ENCODE data around the gene MITF. TPM values are rescaled to one million over a fixed set of nuclear protein-coding genes. Genes with fewer than 3 reads are reported as not detected.

Gene MITF
- total RNA-seq, 1 experiment from 2014 or later: 1.9 TPM

- TF ChIP-seq JUND (IDR thresholded peaks at IDR 0.05) (no peak), EZH2phosphoT487 (IDR thresholded peaks at IDR 0.05; ENCODE audit: borderline replicate concordance) (no peak), TCF7L2 (IDR thresholded peaks at IDR 0.05; ENCODE audit: borderline replicate concordance, extremely low read depth, insufficient read depth, insufficient read length) (no peak), YY1 (IDR thresholded peaks at IDR 0.05; ENCODE audit: extremely low read depth, insufficient replicate concordance, low read depth, low read length) (no peak), ZNF274 (IDR thresholded peaks at IDR 0.05; ENCODE audit: low read depth, low read length) (no peak), SP1 (IDR thresholded peaks at IDR 0.05; ENCODE audit: low read depth) (no peak)
These were observed 220.3 kb downstream of the MITF start (continued) for GRCh38 chr3:69959581-69959980.

- H2AFZ ChIP-seq (ENCODE audit: low read depth, low read length, poor library complexity, severe bottlenecking): no peak overlapping the region
- H3K9me3 ChIP-seq (ENCODE audit: control insufficient read depth in 1 of 2, insufficient read depth in 1 of 2, low read depth in 1 of 2, low read length in 2 of 2): no peaks in the 10 kb centered on the region
- no peak for TF ChIP-seq POLR2AphosphoS5 (IDR thresholded peaks at IDR 0.05; ENCODE audit: low read depth, low read length)
- no TSS peak for BruUV-seq (replicated peaks)
- H3K27me3 ChIP-seq (ENCODE audit: insufficient read depth, low read length): no peaks in the 10 kb centered on the region
- ChIA-PET CTCF (no interaction called here), RAD21 (ENCODE audit: low non-redundant PET in 1 of 2, low total read pairs in 2 of 2, uncharacterized antibody in 2 of 2, unreplicated experiment in 2 of 2) (no interaction called here), POLR2A (interaction anchor here (0.6 kb wide), 1 partner anchor 742 kb away, joined by 3 read pairs; no protein-coding TSS in a partner anchor)
- no peak overlapping the region for H3K9ac ChIP-seq (ENCODE audit: low read length)
- DNase-seq (ENCODE audit: low read depth, low spot score): no peak
- intact Hi-C loops (cut with micrococcal nuclease): no loop called here
- H3K9me2 ChIP-seq (ENCODE audit: insufficient read depth): no peaks in the 10 kb centered on the region
- no peak for ATAC-seq
- H3K4me3 ChIP-seq (replicated peaks in 1 of 2; ENCODE audit: low read depth in 1 of 2, low read length in 2 of 2): no peak overlapping the region
- H3K4me1 ChIP-seq (ENCODE audit: control insufficient read depth in 1 of 2, insufficient read depth in 2 of 2, low read length in 2 of 2): no peaks in the 10 kb centered on the region
- no peak overlapping the region for H3K4me2 ChIP-seq (ENCODE audit: low read length)
- no peak overlapping the region for H3K27ac ChIP-seq (ENCODE audit: low read depth, low read length)
- H4K20me1 ChIP-seq (ENCODE audit: insufficient read depth): no peaks in the 10 kb centered on the region
- no peaks in the 10 kb centered on the region for H3K79me2 ChIP-seq (ENCODE audit: insufficient read depth, low read length)
- no peaks in the 10 kb centered on the region for H3K36me3 ChIP-seq (ENCODE audit: control insufficient read depth in 1 of 2, insufficient read depth in 2 of 2, low read length in 2 of 2)
These were observed 222.6 kb downstream of the MITF start for GRCh38 chr3:69961706-69962439.

- no peaks in the 10 kb centered on the region for H3K79me2 ChIP-seq (ENCODE audit: insufficient read depth, low read length)
- no peaks in the 10 kb centered on the region for H3K9me3 ChIP-seq (ENCODE audit: control insufficient read depth in 1 of 2, insufficient read depth in 1 of 2, low read depth in 1 of 2, low read length in 2 of 2)
- no peak for ATAC-seq
- TF ChIP-seq ATF3 (IDR thresholded peaks at IDR 0.05) (no peak), ELF1 (IDR thresholded peaks at IDR 0.05; ENCODE audit: borderline replicate concordance, low read depth) (no peak)
- POLR2A ChIA-PET: no interaction called here
- CTCF ChIA-PET: no interaction called here
- no peak overlapping the region for H3K4me2 ChIP-seq (ENCODE audit: low read length)
- H3K36me3 ChIP-seq (ENCODE audit: control insufficient read depth in 1 of 2, insufficient read depth in 2 of 2, low read length in 2 of 2): no peaks in the 10 kb centered on the region
- RAD21 ChIA-PET (ENCODE audit: low non-redundant PET in 1 of 2, low total read pairs in 2 of 2, uncharacterized antibody in 2 of 2, unreplicated experiment in 2 of 2): interaction anchor here in 1 of 2 experiments (0.7 kb wide), 1 partner anchor 703 kb away, joined by 6 read pairs; no protein-coding TSS in a partner anchor
- H3K4me1 ChIP-seq (ENCODE audit: control insufficient read depth in 1 of 2, insufficient read depth in 2 of 2, low read length in 2 of 2): no peaks in the 10 kb centered on the region
- H3K27ac ChIP-seq (ENCODE audit: low read depth, low read length): no peak overlapping the region
- intact Hi-C loops (cut with micrococcal nuclease): no loop called here
- no peak overlapping the region for H2AFZ ChIP-seq (ENCODE audit: low read depth, low read length, poor library complexity, severe bottlenecking)
- no peaks in the 10 kb centered on the region for H3K27me3 ChIP-seq (ENCODE audit: insufficient read depth, low read length)
- H3K9me2 ChIP-seq (ENCODE audit: insufficient read depth): no peaks in the 10 kb centered on the region
- no peak overlapping the region for H3K9ac ChIP-seq (ENCODE audit: low read length)
- BruUV-seq (replicated peaks): no TSS peak
- H4K20me1 ChIP-seq (ENCODE audit: insufficient read depth): no peaks in the 10 kb centered on the region
- DNase-seq (ENCODE audit: low read depth, low spot score): no peak
- no peak overlapping the region for H3K4me3 ChIP-seq (replicated peaks in 1 of 2; ENCODE audit: low read depth in 1 of 2, low read length in 2 of 2)
These were observed 224.4 kb downstream of the MITF start for GRCh38 chr3:69963643-69964042.

Data from HCT116 (cell line).